ENCODE data around the gene FOXO1. TPM values are rescaled to one million over a fixed set of nuclear protein-coding genes. Genes with fewer than 3 reads are reported as not detected.

Gene FOXO1
- total RNA-seq, 1 donor from 2014 or later: 9.7 TPM

- H3K9me3 Mint-ChIP-seq (ENCODE audit: low read depth): peaks cover 16% of the 10 kb centered on the region
- H3K4me1 Mint-ChIP-seq (ENCODE audit: low read depth): peaks cover 41% of the 10 kb centered on the region
- H3K4me3 Mint-ChIP-seq (ENCODE audit: unreplicated experiment): no peak overlapping the region
- no peak for DNase-seq (ENCODE audit: low spot score)
- H3K27me3 Mint-ChIP-seq (ENCODE audit: low read depth): no peaks in the 10 kb centered on the region
- peak; percentile 31 for TF ChIP-seq CTCF (IDR thresholded peaks at IDR 0.05)
- peaks cover 10% of the 10 kb centered on the region for H3K36me3 Mint-ChIP-seq (ENCODE audit: low read depth)
- H3K27ac Mint-ChIP-seq (ENCODE audit: unreplicated experiment): no peak overlapping the region
These were observed 79.4 kb downstream of the FOXO1 start for GRCh38 chr13:40586886-40587565.

- TF ChIP-seq CTCF (IDR thresholded peaks at IDR 0.05): no peak
- Mint-ChIP-seq H3K9me3 (ENCODE audit: low read depth) (peaks cover 16% of the 10 kb centered on the region), H3K4me3 (ENCODE audit: unreplicated experiment) (no peak overlapping the region), H3K27ac (ENCODE audit: unreplicated experiment) (no peak overlapping the region), H3K36me3 (ENCODE audit: low read depth) (peaks cover 10% of the 10 kb centered on the region), H3K27me3 (ENCODE audit: low read depth) (no peaks in the 10 kb centered on the region), H3K4me1 (ENCODE audit: low read depth) (peaks cover 41% of the 10 kb centered on the region)
- DNase-seq (ENCODE audit: low spot score): no peak
These were observed 80.5 kb downstream of the FOXO1 start for GRCh38 chr13:40585911-40586471.

DNA sequence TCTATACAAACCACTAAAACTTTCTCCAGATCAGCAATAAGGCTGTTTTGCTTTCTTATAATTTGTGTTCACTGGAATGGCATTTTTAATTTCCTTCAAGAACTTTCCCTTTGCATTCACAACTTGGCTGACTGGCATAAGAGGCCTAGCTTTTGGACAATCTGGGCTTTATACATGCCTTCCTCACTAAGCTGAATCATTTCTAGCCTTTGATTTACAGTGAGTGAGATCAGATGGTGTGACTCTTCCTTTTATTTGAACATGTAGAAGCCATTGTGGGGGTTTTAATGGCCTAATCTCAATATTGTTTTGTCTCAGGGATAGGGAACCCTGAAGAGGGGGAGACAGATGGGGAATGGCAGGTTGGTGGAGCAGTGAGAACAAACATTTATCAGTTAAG, 82.7 kb downstream of the FOXO1 start:
- no peak for TF ChIP-seq CTCF (IDR thresholded peaks at IDR 0.05)
- H3K4me3 Mint-ChIP-seq (ENCODE audit: unreplicated experiment): no peak overlapping the region
- peaks cover 16% of the 10 kb centered on the region for H3K9me3 Mint-ChIP-seq (ENCODE audit: low read depth)
- H3K36me3 Mint-ChIP-seq (ENCODE audit: low read depth): peaks cover 10% of the 10 kb centered on the region
- H3K27ac Mint-ChIP-seq (ENCODE audit: unreplicated experiment): no peak overlapping the region
- no peak for DNase-seq (ENCODE audit: low spot score)
- peaks cover 19% of the 10 kb centered on the region for H3K4me1 Mint-ChIP-seq (ENCODE audit: low read depth)
- H3K27me3 Mint-ChIP-seq (ENCODE audit: low read depth): no peaks in the 10 kb centered on the region

DNA sequence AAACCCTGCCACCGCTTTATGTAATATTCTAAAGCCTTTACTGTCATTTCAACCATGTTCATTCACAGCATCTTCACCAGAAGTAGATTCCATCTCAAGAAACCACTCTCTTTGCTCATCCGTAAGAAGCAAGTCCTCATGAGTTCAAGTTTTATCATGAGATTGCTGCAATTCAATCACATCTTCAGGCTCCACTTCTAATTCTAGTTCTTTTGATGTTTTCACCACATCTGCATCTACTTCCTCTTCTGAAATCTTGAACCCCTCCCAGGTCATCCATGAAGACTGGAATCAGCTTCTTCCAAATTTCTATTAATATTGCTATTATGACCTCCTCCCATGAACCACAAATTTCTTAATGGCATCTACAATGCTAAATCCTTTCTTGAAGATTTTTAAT, 83.9 kb downstream of the FOXO1 start:
- Mint-ChIP-seq H3K36me3 (ENCODE audit: low read depth) (peaks cover 10% of the 10 kb centered on the region), H3K27me3 (ENCODE audit: low read depth) (no peaks in the 10 kb centered on the region), H3K4me1 (ENCODE audit: low read depth) (peaks cover 13% of the 10 kb centered on the region), H3K4me3 (ENCODE audit: unreplicated experiment) (no peak overlapping the region), H3K9me3 (ENCODE audit: low read depth) (peaks cover 16% of the 10 kb centered on the region), H3K27ac (ENCODE audit: unreplicated experiment) (no peak overlapping the region)
- no peak for TF ChIP-seq CTCF (IDR thresholded peaks at IDR 0.05)
- no peak for DNase-seq (ENCODE audit: low spot score)

- Mint-ChIP-seq H3K27me3 (ENCODE audit: low read depth) (no peaks in the 10 kb centered on the region), H3K4me1 (ENCODE audit: low read depth) (peaks cover 7% of the 10 kb centered on the region), H3K36me3 (ENCODE audit: low read depth) (peaks cover 10% of the 10 kb centered on the region), H3K4me3 (ENCODE audit: unreplicated experiment) (no peak overlapping the region), H3K9me3 (ENCODE audit: low read depth) (peaks cover 16% of the 10 kb centered on the region), H3K27ac (ENCODE audit: unreplicated experiment) (no peak overlapping the region)
- TF ChIP-seq CTCF (IDR thresholded peaks at IDR 0.05): no peak
- no peak for DNase-seq (ENCODE audit: low spot score)
These were observed 85.2 kb downstream of the FOXO1 start for GRCh38 chr13:40581277-40581579.
